Body of pancreas (tissue), 4 donors: ENCODE data around the gene SLC8A2. TPM values are rescaled to one million over a fixed set of nuclear protein-coding genes. Genes with fewer than 3 reads are reported as not detected.

Experiments
- ATAC-seq: fragments of 150-250 bp; one replicate; pipeline ENCODE4 v1.9.1; 2016
- DNase-seq, 4 donors: peaks; one replicate each; pipeline ENCODE4 v3.0.0-alpha.2; 2019
- H3K27ac ChIP-seq, 4 donors: fragments of 200-600 bp; sonication (generic); 1 replicate in 3 of 4; 2 replicates in 1 of 4; pipeline versions ENCODE4 v1.5.1 to v1.6.1; 2016 to 2019; ENCODE audit warnings: mild to moderate bottlenecking in 1 of 4, mixed read lengths in 1 of 4, moderate library complexity in 1 of 4
- H3K27me3 ChIP-seq, 2 donors: fragments of 200-600 bp; sonication (generic); one replicate each; pipeline ENCODE4 v1.6.0; 2016; ENCODE audit warnings: mild to moderate bottlenecking in 1 of 2
- H3K36me3 ChIP-seq, 2 donors: fragments of 200-600 bp; sonication (generic); replicated peaks in 1 of 2; 2 replicates each; pipeline ENCODE4 v1.5.1; 2016; ENCODE audit warnings: low read depth in 2 of 2; ENCODE audit not compliant: insufficient read depth in 1 of 2
- H3K4me1 ChIP-seq: fragments of 200-600 bp; sonication (generic); one replicate; pipeline ENCODE4 v1.6.0; 2016
- H3K4me3 ChIP-seq, 2 donors: fragments of 200-600 bp; sonication (generic); 1 replicate in 1 of 2; 2 replicates in 1 of 2; pipeline ENCODE4 v1.5.1; 2016 to 2019
- H3K9me3 ChIP-seq, 3 donors: fragments of 200-600 bp; sonication (generic); 1 replicate in 2 of 3; 2 replicates in 1 of 3; pipeline ENCODE4 v1.5.1; 2016
- CTCF ChIP-seq, 7 experiments: fragments of 450-650 bp in 4 of 7; fragments of 200-600 bp in 3 of 7; sonication (generic) in 3 of 7; IDR thresholded peaks; one replicate each; pipeline ENCODE4 v1.5.1; 2016 to 2019; ENCODE audit warnings: antibody characterized with exemption in 7 of 7
- POLR2A ChIP-seq, 3 donors: fragments of 450-650 bp; IDR thresholded peaks; one replicate each; pipeline ENCODE4 v1.6.1; 2016; ENCODE audit warnings: antibody characterized with exemption in 3 of 3, mild to moderate bottlenecking in 2 of 3
- WGBS, 2 donors: methylation state at CpG; one replicate each; pipeline ENCODE4 v1.1.5; 2017; 5-methylcytosine and 5-hydroxymethylcytosine counted together
- intact Hi-C: fragments of 100-400 bp; cut with DNase I; formaldehyde crosslinking; loops from one replicate; pipeline ENCODE4 v1.15.1; 2023
- total RNA-seq, 2 donors: library from RNA; depleted of rRNA; stranded (reverse); fragments of >200 nt; gene quantifications; one replicate each; pipeline ENCODE4 v1.1.0, GENCODE V29; 2016

Gene SLC8A2
- total RNA-seq, 2 donors from 2014 or later: 8.0 to 31.6 TPM

- DNase-seq (no peak), ATAC-seq (no peak)
- Histone ChIP-seq H3K9me3 (no peaks in the 10 kb centered on the region), H3K4me1 (no peaks in the 10 kb centered on the region), H3K4me3 (no peak overlapping the region), H3K27ac (no peak overlapping the region), H3K36me3 (no peaks in the 10 kb centered on the region), H3K27me3 (no peaks in the 10 kb centered on the region)
- TF ChIP-seq CTCF (IDR thresholded peaks at IDR 0.05) (no peak), POLR2A (IDR thresholded peaks at IDR 0.05) (no peak)
- intact Hi-C loops: no loop called here
- 78 to 80% methylated on average over 5 of the region's 5 CpGs for WGBS, 2 donors
Observed at GRCh38 chr19:47405854-47406417, 65.8 kb downstream of the SLC8A2 start.

GRCh38 chr19:47405197-47405550 is 66.5 kb downstream of the SLC8A2 start:
- Histone ChIP-seq H3K9me3 (no peaks in the 10 kb centered on the region), H3K4me3 (no peak overlapping the region), H3K27ac (no peak overlapping the region), H3K27me3 (no peaks in the 10 kb centered on the region), H3K4me1 (no peaks in the 10 kb centered on the region), H3K36me3 (no peaks in the 10 kb centered on the region)
- no peak for DNase-seq
- intact Hi-C loops: no loop called here
- 79 to 82% methylated on average over 4 of the region's 4 CpGs for WGBS, 2 donors
- no peak for TF ChIP-seq POLR2A (IDR thresholded peaks at IDR 0.05)
- no peak for TF ChIP-seq CTCF (IDR thresholded peaks at IDR 0.05)
- ATAC-seq: no peak

GRCh38 chr19:47404334-47405196 is 67.1 kb downstream of the SLC8A2 start:
- ATAC-seq: no peak
- TF ChIP-seq POLR2A (IDR thresholded peaks at IDR 0.05): no peak
- TF ChIP-seq CTCF (IDR thresholded peaks at IDR 0.05): no peak
- H3K4me1 ChIP-seq: no peaks in the 10 kb centered on the region
- H3K27ac ChIP-seq: no peak overlapping the region
- no peak for DNase-seq
- WGBS, 2 donors: 65 to 68% methylated on average over 9 of the region's 9 CpGs
- intact Hi-C loops: no loop called here
- H3K4me3 ChIP-seq: no peak overlapping the region
- no peaks in the 10 kb centered on the region for H3K9me3 ChIP-seq
- no peaks in the 10 kb centered on the region for H3K36me3 ChIP-seq
- no peaks in the 10 kb centered on the region for H3K27me3 ChIP-seq

- Histone ChIP-seq H3K9me3 (no peaks in the 10 kb centered on the region), H3K36me3 (no peaks in the 10 kb centered on the region), H3K4me3 (no peak overlapping the region), H3K27me3 (no peaks in the 10 kb centered on the region), H3K27ac (no peak overlapping the region), H3K4me1 (no peaks in the 10 kb centered on the region)
- TF ChIP-seq POLR2A (IDR thresholded peaks at IDR 0.05) (no peak), CTCF (IDR thresholded peaks at IDR 0.05) (no peak)
- intact Hi-C loops: no loop called here
- ATAC-seq: no peak
- no peak for DNase-seq
- 70 to 75% methylated on average over 12 to 16 of the region's 16 CpGs for WGBS, 2 donors
Observed at GRCh38 chr19:47402504-47402903, 69.2 kb downstream of the SLC8A2 start.
